ENCODE measurements around the gene ATXN1L. TPM values are rescaled to one million over a fixed set of nuclear protein-coding genes. Genes with fewer than 3 reads are reported as not detected.
"Not testable (repeated sequence)": the region's sequence is repeated elsewhere in the genome, so short reads cannot be mapped to it uniquely, and the experiment has no call there.

Gene ATXN1L
- total and polyA plus RNA-seq, 9 donors: 12.5 to 29.5 (median 26.0) TPM

DNA sequence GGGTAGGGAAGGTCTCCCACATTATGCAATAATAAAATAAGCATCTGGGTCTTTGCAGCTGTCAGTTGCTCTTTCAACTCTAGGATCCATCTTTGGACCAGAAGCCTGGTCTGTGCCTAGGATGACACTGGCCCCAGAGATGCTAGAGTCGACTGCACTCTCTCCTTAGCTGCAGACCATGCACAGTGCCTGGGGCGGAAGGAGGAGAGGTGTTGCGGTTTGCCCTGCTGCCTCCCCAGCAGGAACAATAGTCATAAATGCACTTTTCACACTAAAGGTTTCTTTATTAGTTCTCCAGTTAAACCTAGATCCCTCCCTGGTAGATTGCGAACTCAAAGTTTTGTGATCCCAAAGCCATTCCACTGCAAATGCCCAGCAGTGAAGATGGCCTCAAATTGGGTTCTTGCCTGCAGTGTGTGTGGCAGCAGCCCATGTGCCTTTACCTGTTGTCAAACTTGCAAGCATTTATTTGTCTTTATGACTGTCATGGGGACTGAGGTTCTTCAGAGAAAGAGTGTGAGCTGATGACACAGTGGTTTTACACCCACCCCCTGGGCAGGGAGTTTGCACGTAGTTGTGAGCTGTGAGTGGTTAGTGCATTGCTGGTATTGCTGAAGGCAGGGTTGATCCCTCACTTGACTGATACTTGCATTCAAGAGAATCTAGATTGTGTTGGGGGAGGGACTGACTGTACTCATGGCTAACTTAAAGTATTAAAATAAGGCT, 10.3 kb downstream of the ATXN1L start:
- DNase-seq: no peak
- H3K36me3 ChIP-seq: no peaks in the 10 kb centered on the region
- intact Hi-C loops (cut with DNase I): no loop called here
- H3K27me3 ChIP-seq: no peaks in the 10 kb centered on the region
- 78 to 86% (median 81%) methylated on average over 5 of the region's 5 CpGs for WGBS, 3 donors
- no peak for TF ChIP-seq POLR2A (IDR thresholded peaks at IDR 0.05)
- TF ChIP-seq, protein P1, sequence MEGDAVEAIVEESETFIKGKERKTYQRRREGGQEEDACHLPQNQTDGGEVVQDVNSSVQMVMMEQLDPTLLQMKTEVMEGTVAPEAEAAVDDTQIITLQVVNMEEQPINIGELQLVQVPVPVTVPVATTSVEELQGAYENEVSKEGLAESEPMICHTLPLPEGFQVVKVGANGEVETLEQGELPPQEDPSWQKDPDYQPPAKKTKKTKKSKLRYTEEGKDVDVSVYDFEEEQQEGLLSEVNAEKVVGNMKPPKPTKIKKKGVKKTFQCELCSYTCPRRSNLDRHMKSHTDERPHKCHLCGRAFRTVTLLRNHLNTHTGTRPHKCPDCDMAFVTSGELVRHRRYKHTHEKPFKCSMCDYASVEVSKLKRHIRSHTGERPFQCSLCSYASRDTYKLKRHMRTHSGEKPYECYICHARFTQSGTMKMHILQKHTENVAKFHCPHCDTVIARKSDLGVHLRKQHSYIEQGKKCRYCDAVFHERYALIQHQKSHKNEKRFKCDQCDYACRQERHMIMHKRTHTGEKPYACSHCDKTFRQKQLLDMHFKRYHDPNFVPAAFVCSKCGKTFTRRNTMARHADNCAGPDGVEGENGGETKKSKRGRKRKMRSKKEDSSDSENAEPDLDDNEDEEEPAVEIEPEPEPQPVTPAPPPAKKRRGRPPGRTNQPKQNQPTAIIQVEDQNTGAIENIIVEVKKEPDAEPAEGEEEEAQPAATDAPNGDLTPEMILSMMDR (IDR thresholded peaks at IDR 0.05): no peak
- TF ChIP-seq EP300 (IDR thresholded peaks at IDR 0.05): no peak
- peaks cover 2% of the 10 kb centered on the region for H3K4me1 ChIP-seq (ENCODE audit: insufficient read depth)
- no peak overlapping the region for H3K4me3 ChIP-seq
- H3K27ac ChIP-seq: no peak overlapping the region
- H3K9me3 ChIP-seq: no peaks in the 10 kb centered on the region

DNA sequence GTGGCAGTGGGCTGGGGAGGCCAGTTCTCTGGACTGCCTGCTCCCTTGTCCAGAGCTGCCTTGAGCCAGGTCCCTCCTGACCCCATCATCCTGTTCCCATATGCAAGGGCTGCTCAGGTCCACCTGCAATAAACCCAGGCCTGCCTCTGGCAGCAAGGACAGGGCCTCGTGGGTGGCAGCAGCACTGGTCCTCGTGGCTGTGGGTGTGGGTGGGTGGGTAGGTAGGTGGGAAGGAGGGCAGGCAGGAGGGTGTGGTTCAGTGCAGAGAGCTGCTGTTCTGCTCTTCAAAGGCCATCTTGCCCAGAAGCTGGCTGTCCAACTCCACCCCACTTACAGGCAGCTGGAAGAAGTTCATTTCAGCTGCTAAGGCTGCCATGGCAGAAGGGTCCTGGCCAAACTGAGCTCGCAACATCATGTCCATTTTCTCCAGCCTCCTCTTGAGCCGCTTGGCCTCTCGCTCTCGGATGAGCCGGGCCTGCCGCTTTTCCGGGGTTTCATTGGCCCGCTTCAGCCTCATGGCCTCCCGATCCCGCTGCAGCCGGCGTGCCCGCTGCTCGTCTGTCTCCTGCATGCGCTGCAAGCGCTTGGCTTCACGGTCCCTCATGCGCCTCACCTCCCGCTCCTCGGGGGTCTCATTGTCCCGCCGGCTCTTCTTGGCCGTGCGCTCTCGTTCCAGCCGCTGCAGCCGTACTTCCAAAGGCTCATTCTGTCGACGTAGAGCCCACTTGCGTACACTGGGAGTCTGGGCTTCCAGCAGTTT, 14.2 kb downstream of the ATXN1L start:
- no peaks in the 10 kb centered on the region for H3K27me3 ChIP-seq
- TF ChIP-seq POLR2A (IDR thresholded peaks at IDR 0.05): no peak
- TF ChIP-seq, protein P1 (IDR thresholded peaks at IDR 0.05): no peak
- TF ChIP-seq EP300 (IDR thresholded peaks at IDR 0.05): no peak
- no peaks in the 10 kb centered on the region for H3K9me3 ChIP-seq
- 94% methylated on average over 32 of the region's 32 CpGs for WGBS, 3 donors
- no peak overlapping the region for H3K4me3 ChIP-seq
- intact Hi-C loops (cut with DNase I): no loop called here
- no peaks in the 10 kb centered on the region for H3K36me3 ChIP-seq
- DNase-seq: no peak
- peaks cover 2% of the 10 kb centered on the region for H3K4me1 ChIP-seq (ENCODE audit: insufficient read depth)
- H3K27ac ChIP-seq: no peak overlapping the region

GRCh38 chr16:71863995-71864394, 18.2 kb downstream of the ATXN1L start:
- Histone ChIP-seq H3K9me3 (no peaks in the 10 kb centered on the region), H3K4me3 (no peak overlapping the region), H3K27ac (no peak overlapping the region), H3K4me1 (ENCODE audit: insufficient read depth) (no peaks in the 10 kb centered on the region), H3K36me3 (no peaks in the 10 kb centered on the region), H3K27me3 (no peaks in the 10 kb centered on the region)
- 91 to 95% (median 94%) methylated on average over 5 of the region's 5 CpGs for WGBS, 3 donors
- DNase-seq: no peak
- intact Hi-C loops (cut with DNase I): no loop called here
- TF ChIP-seq POLR2A (IDR thresholded peaks at IDR 0.05): no peak
- TF ChIP-seq, protein P1 (IDR thresholded peaks at IDR 0.05): no peak
- TF ChIP-seq EP300 (IDR thresholded peaks at IDR 0.05): no peak

DNA sequence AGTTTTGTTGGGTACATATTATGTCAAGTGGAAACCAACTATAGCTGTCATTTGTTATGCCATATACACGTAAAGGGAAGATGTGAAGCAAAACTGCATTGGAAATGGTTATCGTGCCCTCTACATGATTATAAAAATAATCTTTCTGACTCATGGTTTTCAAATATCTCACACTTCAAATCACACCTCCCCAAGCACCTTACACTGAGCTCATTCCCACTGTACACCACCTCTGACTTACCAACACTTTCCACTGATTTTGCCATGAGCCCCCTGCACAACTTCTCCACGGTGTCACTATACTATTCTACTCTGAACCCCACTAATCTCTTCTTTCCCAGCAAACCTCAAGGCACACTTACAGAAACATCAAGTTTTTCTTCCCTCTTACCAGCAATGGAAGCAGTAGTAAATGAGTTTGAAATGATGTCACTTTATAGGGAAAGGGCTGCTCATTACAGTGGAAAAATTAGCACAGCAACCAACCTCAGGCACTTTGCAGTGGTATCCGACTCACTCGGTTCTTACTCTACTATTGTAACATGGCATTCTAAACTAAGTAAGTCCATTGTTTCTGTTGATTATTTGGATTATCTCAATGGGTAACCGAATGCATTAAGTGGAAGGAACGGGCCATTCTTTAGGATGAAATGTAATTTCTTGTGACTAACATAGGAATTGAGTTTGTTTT, 19.5 kb downstream of the ATXN1L start:
- no peaks in the 10 kb centered on the region for H3K36me3 ChIP-seq
- TF ChIP-seq EP300 (IDR thresholded peaks at IDR 0.05): no peak
- TF ChIP-seq POLR2A (IDR thresholded peaks at IDR 0.05): no peak
- TF ChIP-seq, protein P1 (IDR thresholded peaks at IDR 0.05): no peak
- intact Hi-C loops (cut with DNase I): no loop called here
- DNase-seq: no peak
- H3K27me3 ChIP-seq: no peaks in the 10 kb centered on the region
- no peak overlapping the region for H3K4me3 ChIP-seq
- no peak overlapping the region for H3K27ac ChIP-seq
- no peaks in the 10 kb centered on the region for H3K4me1 ChIP-seq (ENCODE audit: insufficient read depth)
- no peaks in the 10 kb centered on the region for H3K9me3 ChIP-seq
- WGBS, 3 donors: 75 to 92% (median 89%) methylated on average over 7 of the region's 7 CpGs

- H3K9me3 ChIP-seq; H3K4me1 ChIP-seq (ENCODE audit: insufficient read depth); H3K27me3 ChIP-seq; H3K27ac ChIP-seq; H3K36me3 ChIP-seq; H3K4me3 ChIP-seq; DNase-seq; intact Hi-C loops (cut with DNase I): not testable (repeated sequence)
- 94 to 96% (median 95%) methylated on average over 6 of the region's 6 CpGs for WGBS, 3 donors
These were observed 21.4 kb downstream of the ATXN1L start for GRCh38 chr16:71867175-71867574.
